SK-N-SH (cell line): Measurements from ENCODE around the gene CALML6.

Experiments
- ELF1 ChIP-seq: IDR thresholded peaks from 2 replicates; pipeline ENCODE4 v1.4.0; 2012
- EP300 ChIP-seq, 2 experiments: IDR thresholded peaks; 2 replicates each; pipeline versions ENCODE4 v1.4.0 to v1.6.1; 2012; ENCODE audit warnings: borderline replicate concordance in 1 of 2, low read depth in 1 of 2, low read length in 1 of 2
- FOXM1 ChIP-seq: IDR thresholded peaks from 2 replicates; pipeline ENCODE4 v1.4.0; 2012; ENCODE audit warnings: low read depth, mild to moderate bottlenecking
- POLR2AphosphoS5 ChIP-seq: IDR thresholded peaks from 2 replicates; pipeline ENCODE4 v1.6.1; 2012; ENCODE audit warnings: low read depth, low read length
- RCOR1 ChIP-seq: fragments of 150-350 bp; IDR thresholded peaks from 2 replicates; pipeline ENCODE4 v1.6.1; 2017; ENCODE audit warnings: antibody characterized with exemption, low read length
- SMC3 ChIP-seq: IDR thresholded peaks from 2 replicates; pipeline ENCODE4 v1.6.1; 2012; ENCODE audit warnings: low read depth, low read length, improper control_type of control experiment
- TF ChIP-seq, protein P1 (sequence below): fragments of 150-350 bp; IDR thresholded peaks from 2 replicates; pipeline ENCODE4 v1.6.1; 2017; ENCODE audit warnings: antibody characterized with exemption, low read length, low read depth, borderline replicate concordance
- TF ChIP-seq, protein P2 (sequence below): fragments of 200-600 bp; sonication (generic); IDR thresholded peaks from 2 replicates; pipeline ENCODE4 v1.6.1; 2017; ENCODE audit warnings: antibody characterized with exemption, mild to moderate bottlenecking, moderate library complexity

DNA sequence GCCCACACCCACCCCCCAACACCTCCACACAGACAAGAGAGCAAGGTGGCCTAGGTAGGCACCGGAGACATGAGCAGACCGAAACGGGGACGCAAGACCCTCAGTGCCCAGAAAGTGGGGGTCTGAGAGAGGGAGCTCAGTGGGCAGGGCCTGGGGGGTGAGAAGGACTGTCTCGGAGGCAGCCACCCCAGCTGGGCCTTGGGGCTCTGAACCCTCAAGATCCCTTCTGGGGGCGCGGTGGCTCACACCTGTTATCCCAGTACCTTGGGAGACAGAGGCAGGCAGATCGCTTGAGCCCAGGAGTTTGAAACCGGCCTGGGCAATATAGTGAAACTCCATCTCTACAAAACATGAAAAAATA is 15.1 kb upstream of the CALML6 start:
- TF ChIP-seq SMC3 (no peak), EP300 (IDR thresholded peaks at IDR 0.05; ENCODE audit: borderline replicate concordance in 1 of 2, low read depth in 1 of 2, low read length in 1 of 2) (no peak), FOXM1 (no peak), RCOR1 (no peak), POLR2AphosphoS5 (no peak), ELF1 (no peak)
- TF ChIP-seq, protein P1, sequence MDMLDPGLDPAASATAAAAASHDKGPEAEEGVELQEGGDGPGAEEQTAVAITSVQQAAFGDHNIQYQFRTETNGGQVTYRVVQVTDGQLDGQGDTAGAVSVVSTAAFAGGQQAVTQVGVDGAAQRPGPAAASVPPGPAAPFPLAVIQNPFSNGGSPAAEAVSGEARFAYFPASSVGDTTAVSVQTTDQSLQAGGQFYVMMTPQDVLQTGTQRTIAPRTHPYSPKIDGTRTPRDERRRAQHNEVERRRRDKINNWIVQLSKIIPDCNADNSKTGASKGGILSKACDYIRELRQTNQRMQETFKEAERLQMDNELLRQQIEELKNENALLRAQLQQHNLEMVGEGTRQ = no peak
- TF ChIP-seq, protein P2, sequence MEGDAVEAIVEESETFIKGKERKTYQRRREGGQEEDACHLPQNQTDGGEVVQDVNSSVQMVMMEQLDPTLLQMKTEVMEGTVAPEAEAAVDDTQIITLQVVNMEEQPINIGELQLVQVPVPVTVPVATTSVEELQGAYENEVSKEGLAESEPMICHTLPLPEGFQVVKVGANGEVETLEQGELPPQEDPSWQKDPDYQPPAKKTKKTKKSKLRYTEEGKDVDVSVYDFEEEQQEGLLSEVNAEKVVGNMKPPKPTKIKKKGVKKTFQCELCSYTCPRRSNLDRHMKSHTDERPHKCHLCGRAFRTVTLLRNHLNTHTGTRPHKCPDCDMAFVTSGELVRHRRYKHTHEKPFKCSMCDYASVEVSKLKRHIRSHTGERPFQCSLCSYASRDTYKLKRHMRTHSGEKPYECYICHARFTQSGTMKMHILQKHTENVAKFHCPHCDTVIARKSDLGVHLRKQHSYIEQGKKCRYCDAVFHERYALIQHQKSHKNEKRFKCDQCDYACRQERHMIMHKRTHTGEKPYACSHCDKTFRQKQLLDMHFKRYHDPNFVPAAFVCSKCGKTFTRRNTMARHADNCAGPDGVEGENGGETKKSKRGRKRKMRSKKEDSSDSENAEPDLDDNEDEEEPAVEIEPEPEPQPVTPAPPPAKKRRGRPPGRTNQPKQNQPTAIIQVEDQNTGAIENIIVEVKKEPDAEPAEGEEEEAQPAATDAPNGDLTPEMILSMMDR = no peak
